WTC11 (cell line): ENCODE results near the gene FCHO1. TPM values are rescaled to one million over a fixed set of nuclear protein-coding genes. Genes with fewer than 3 reads are reported as not detected.

Experiments
- ATAC-seq: fragments of 200-7000 bp; cut with Tn5 transposase; 2 replicates; pipeline ENCODE4 v1.10.0; 2021; ENCODE audit warnings: mild to moderate bottlenecking, moderate library complexity
- CTCF ChIA-PET: fragments of 300-600 bp; sonication (Branson Sonifier 250); formaldehyde crosslinking; loops from one replicate; lab custom pipeline; 2021; ENCODE audit warnings: antibody characterized with exemption; lab: Charles Lee
- POLR2A ChIA-PET: fragments of 350-600 bp; sonication (Branson Sonifier 250); formaldehyde crosslinking; loops from one replicate; lab custom pipeline; 2021; ENCODE audit warnings: antibody characterized with exemption; lab: Charles Lee
- DNase-seq: peaks from one replicate; pipeline ENCODE4 v3.0.0; 2021; ENCODE audit warnings: low spot score
- H3K27ac Mint-ChIP-seq: 2 replicates; pipeline ENCODE4 v1.8.0; 2021; ENCODE audit warnings: mixed read lengths
- H3K27me3 Mint-ChIP-seq: 2 replicates; pipeline ENCODE4 v1.8.0; 2021; ENCODE audit warnings: low read depth, mild to moderate bottlenecking, moderate library complexity, mixed read lengths
- H3K36me3 Mint-ChIP-seq: 2 replicates; pipeline ENCODE4 v1.8.0; 2021; ENCODE audit warnings: mixed read lengths
- H3K4me1 Mint-ChIP-seq: 2 replicates; pipeline ENCODE4 v1.8.0; 2022; ENCODE audit warnings: mixed read lengths
- H3K4me3 Mint-ChIP-seq: 2 replicates; pipeline ENCODE4 v1.8.0; 2021; ENCODE audit warnings: mild to moderate bottlenecking, moderate library complexity, mixed read lengths
- H3K9me3 Mint-ChIP-seq: 2 replicates; pipeline ENCODE4 v1.8.0; 2021; ENCODE audit warnings: mixed read lengths
- CBFB ChIP-seq: sonication (generic); formaldehyde crosslinking; IDR thresholded peaks from 2 replicates; pipeline ENCODE4 v1.8.1; 2022; ENCODE audit warnings: mild to moderate bottlenecking, low read depth, missing genetic modification reagents
- E2F1 ChIP-seq: sonication (generic); formaldehyde crosslinking; IDR thresholded peaks from 2 replicates; pipeline ENCODE4 v1.8.0; 2022; ENCODE audit warnings: mild to moderate bottlenecking, missing genetic modification reagents
- EMX1 ChIP-seq: fragments of 250-450 bp; sonication (Bioruptor Pico); IDR thresholded peaks from 2 replicates; pipeline ENCODE4 v1.8.0; 2021; ENCODE audit warnings: mild to moderate bottlenecking
- FOXJ3 ChIP-seq: sonication (generic); formaldehyde crosslinking; IDR thresholded peaks from 2 replicates; pipeline ENCODE4 v1.9.0; 2021; ENCODE audit warnings: missing genetic modification reagents, mild to moderate bottlenecking, borderline replicate concordance
- GABPB1 ChIP-seq: sonication (generic); formaldehyde crosslinking; IDR thresholded peaks from 2 replicates; pipeline ENCODE4 v1.8.1; 2023; ENCODE audit warnings: mild to moderate bottlenecking, missing genetic modification reagents
- MXD4 ChIP-seq: fragments of 250-450 bp; sonication (Bioruptor Pico); IDR thresholded peaks from 2 replicates; pipeline ENCODE4 v1.8.0; 2021; ENCODE audit warnings: mild to moderate bottlenecking, moderate library complexity, borderline replicate concordance
- MYBL2 ChIP-seq: sonication (generic); formaldehyde crosslinking; IDR thresholded peaks from 2 replicates; pipeline ENCODE4 v1.8.1; 2023; ENCODE audit warnings: mild to moderate bottlenecking, moderate library complexity, missing genetic modification reagents
- NR2C2 ChIP-seq: sonication (generic); formaldehyde crosslinking; IDR thresholded peaks from 2 replicates; pipeline ENCODE4 v1.8.0; 2022; ENCODE audit warnings: mild to moderate bottlenecking, missing genetic modification reagents
- OVOL2 ChIP-seq: fragments of 250-450 bp; sonication (Bioruptor Pico); IDR thresholded peaks from 2 replicates; pipeline ENCODE4 v1.9.0; 2021; ENCODE audit warnings: mild to moderate bottlenecking, borderline replicate concordance
- TCF7 ChIP-seq: sonication (generic); formaldehyde crosslinking; IDR thresholded peaks from 2 replicates; pipeline ENCODE4 v1.8.0; 2022; ENCODE audit warnings: mild to moderate bottlenecking, low read depth, missing genetic modification reagents, moderate library complexity
- TEAD4 ChIP-seq: sonication (generic); formaldehyde crosslinking; IDR thresholded peaks from 2 replicates; pipeline ENCODE4 v1.8.0; 2022; ENCODE audit warnings: mild to moderate bottlenecking, missing genetic modification reagents
- ZNF138 ChIP-seq: sonication (generic); formaldehyde crosslinking; conservative IDR thresholded peaks from 2 replicates; pipeline ENCODE4 v1.8.1; 2022; ENCODE audit warnings: mild to moderate bottlenecking, moderate library complexity, missing genetic modification reagents
- ZNF512 ChIP-seq: sonication (generic); formaldehyde crosslinking; IDR thresholded peaks from 2 replicates; pipeline ENCODE4 v1.8.1; 2022; ENCODE audit warnings: missing genetic modification reagents, borderline replicate concordance
- total RNA-seq: library from RNA; stranded (reverse); gene quantifications from 3 replicates; pipeline ENCODE4 v1.2.3, GENCODE V29; 2021
- TF ChIP-seq, protein P1 (sequence below): sonication (generic); formaldehyde crosslinking; IDR thresholded peaks from 2 replicates; pipeline ENCODE4 v1.8.0; 2023; ENCODE audit warnings: missing genetic modification reagents, mild to moderate bottlenecking, borderline replicate concordance
- TF ChIP-seq, protein P2 (sequence below): sonication (generic); formaldehyde crosslinking; IDR thresholded peaks from 2 replicates; pipeline ENCODE4 v1.8.1; 2023; ENCODE audit warnings: mild to moderate bottlenecking, missing genetic modification reagents, borderline replicate concordance
- TF ChIP-seq, protein P3 (sequence below): fragments of 250-450 bp; sonication (Bioruptor Pico); conservative IDR thresholded peaks from 2 replicates; pipeline ENCODE4 v1.9.0; 2021; ENCODE audit warnings: mild to moderate bottlenecking

The FCHO1 gene
- total RNA-seq, 1 experiment from 2014 or later, result 26.8 TPM

DNA sequence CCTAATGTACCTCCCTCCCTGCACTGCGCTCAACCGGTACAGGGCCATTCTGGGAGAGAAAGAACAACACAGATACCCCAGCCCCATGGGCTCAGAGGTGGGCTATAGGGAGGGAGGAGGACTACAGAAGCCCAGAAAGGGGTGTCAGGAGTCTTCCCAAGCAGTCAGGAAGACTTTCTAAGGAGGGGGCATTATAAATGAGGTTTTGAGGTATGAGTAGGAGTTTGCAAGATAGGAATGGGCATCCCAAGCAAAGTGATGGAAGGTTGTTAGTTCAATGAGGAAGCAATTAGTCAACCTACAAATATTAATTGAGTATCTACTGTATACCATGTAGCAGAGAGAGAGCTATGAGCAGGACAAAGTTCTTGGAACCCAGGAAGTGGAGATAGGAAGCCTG is 37.4 kb downstream of the FCHO1 start:
- H3K4me1 Mint-ChIP-seq, result peaks cover 8% of the 10 kb centered on the region
- DNase-seq, result no peak
- no peak overlapping the region for H3K27ac Mint-ChIP-seq
- ATAC-seq, result no peak
- TF ChIP-seq EMX1 (no peak), FOXJ3 (no peak), OVOL2 (CRISPR knock-in tag) (no peak), E2F1 (CRISPR knock-in tag) (no peak), MXD4 (no peak), GABPB1 (no peak), CBFB (CRISPR knock-in tag) (no peak), TEAD4 (no peak), ZNF512 (CRISPR knock-in tag) (no peak)
- TF ChIP-seq, protein P1, sequence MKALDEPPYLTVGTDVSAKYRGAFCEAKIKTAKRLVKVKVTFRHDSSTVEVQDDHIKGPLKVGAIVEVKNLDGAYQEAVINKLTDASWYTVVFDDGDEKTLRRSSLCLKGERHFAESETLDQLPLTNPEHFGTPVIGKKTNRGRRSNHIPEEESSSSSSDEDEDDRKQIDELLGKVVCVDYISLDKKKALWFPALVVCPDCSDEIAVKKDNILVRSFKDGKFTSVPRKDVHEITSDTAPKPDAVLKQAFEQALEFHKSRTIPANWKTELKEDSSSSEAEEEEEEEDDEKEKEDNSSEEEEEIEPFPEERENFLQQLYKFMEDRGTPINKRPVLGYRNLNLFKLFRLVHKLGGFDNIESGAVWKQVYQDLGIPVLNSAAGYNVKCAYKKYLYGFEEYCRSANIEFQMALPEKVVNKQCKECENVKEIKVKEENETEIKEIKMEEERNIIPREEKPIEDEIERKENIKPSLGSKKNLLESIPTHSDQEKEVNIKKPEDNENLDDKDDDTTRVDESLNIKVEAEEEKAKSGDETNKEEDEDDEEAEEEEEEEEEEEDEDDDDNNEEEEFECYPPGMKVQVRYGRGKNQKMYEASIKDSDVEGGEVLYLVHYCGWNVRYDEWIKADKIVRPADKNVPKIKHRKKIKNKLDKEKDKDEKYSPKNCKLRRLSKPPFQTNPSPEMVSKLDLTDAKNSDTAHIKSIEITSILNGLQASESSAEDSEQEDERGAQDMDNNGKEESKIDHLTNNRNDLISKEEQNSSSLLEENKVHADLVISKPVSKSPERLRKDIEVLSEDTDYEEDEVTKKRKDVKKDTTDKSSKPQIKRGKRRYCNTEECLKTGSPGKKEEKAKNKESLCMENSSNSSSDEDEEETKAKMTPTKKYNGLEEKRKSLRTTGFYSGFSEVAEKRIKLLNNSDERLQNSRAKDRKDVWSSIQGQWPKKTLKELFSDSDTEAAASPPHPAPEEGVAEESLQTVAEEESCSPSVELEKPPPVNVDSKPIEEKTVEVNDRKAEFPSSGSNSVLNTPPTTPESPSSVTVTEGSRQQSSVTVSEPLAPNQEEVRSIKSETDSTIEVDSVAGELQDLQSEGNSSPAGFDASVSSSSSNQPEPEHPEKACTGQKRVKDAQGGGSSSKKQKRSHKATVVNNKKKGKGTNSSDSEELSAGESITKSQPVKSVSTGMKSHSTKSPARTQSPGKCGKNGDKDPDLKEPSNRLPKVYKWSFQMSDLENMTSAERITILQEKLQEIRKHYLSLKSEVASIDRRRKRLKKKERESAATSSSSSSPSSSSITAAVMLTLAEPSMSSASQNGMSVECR (CRISPR knock-in tag), result no peak
- H3K36me3 Mint-ChIP-seq, result peaks cover 7% of the 10 kb centered on the region
- CTCF ChIA-PET, result interaction anchor here (1.0 to 1.3 kb wide), 2 partner anchors 22 to 71 kb away, joined by 4 to 7 read pairs; partner anchors contain the start of gene RPL18A
- peaks cover 1% of the 10 kb centered on the region for H3K27me3 Mint-ChIP-seq
- H3K9me3 Mint-ChIP-seq, result no peaks in the 10 kb centered on the region
- no peak overlapping the region for H3K4me3 Mint-ChIP-seq
- POLR2A ChIA-PET, result no interaction called here

GRCh38 chr19:17790059-17790780 is 38.9 kb downstream of the FCHO1 start:
- peaks cover 3% of the 10 kb centered on the region for H3K36me3 Mint-ChIP-seq
- H3K4me1 Mint-ChIP-seq, result peaks cover 6% of the 10 kb centered on the region
- no peak overlapping the region for H3K27ac Mint-ChIP-seq
- POLR2A ChIA-PET, result no interaction called here
- ATAC-seq, result no peak
- H3K9me3 Mint-ChIP-seq, result no peaks in the 10 kb centered on the region
- no peak overlapping the region for H3K4me3 Mint-ChIP-seq
- CTCF ChIA-PET, result interaction anchor here (0.7 to 3.7 kb wide), 2 partner anchors 16 to 45 kb away, joined by 5 to 13 read pairs; no protein-coding TSS in a partner anchor
- peaks cover 14% of the 10 kb centered on the region for H3K27me3 Mint-ChIP-seq
- no peak for DNase-seq
- TF ChIP-seq ZNF138 (CRISPR knock-in tag), result no peak
- TF ChIP-seq OVOL2 (CRISPR knock-in tag), result no peak
- TF ChIP-seq TCF7 (CRISPR knock-in tag), result no peak
- TF ChIP-seq, protein P1 (CRISPR knock-in tag), result no peak
- no peak for TF ChIP-seq MYBL2 (CRISPR knock-in tag)
- TF ChIP-seq NR2C2 (CRISPR knock-in tag), result no peak
- TF ChIP-seq, protein P2, sequence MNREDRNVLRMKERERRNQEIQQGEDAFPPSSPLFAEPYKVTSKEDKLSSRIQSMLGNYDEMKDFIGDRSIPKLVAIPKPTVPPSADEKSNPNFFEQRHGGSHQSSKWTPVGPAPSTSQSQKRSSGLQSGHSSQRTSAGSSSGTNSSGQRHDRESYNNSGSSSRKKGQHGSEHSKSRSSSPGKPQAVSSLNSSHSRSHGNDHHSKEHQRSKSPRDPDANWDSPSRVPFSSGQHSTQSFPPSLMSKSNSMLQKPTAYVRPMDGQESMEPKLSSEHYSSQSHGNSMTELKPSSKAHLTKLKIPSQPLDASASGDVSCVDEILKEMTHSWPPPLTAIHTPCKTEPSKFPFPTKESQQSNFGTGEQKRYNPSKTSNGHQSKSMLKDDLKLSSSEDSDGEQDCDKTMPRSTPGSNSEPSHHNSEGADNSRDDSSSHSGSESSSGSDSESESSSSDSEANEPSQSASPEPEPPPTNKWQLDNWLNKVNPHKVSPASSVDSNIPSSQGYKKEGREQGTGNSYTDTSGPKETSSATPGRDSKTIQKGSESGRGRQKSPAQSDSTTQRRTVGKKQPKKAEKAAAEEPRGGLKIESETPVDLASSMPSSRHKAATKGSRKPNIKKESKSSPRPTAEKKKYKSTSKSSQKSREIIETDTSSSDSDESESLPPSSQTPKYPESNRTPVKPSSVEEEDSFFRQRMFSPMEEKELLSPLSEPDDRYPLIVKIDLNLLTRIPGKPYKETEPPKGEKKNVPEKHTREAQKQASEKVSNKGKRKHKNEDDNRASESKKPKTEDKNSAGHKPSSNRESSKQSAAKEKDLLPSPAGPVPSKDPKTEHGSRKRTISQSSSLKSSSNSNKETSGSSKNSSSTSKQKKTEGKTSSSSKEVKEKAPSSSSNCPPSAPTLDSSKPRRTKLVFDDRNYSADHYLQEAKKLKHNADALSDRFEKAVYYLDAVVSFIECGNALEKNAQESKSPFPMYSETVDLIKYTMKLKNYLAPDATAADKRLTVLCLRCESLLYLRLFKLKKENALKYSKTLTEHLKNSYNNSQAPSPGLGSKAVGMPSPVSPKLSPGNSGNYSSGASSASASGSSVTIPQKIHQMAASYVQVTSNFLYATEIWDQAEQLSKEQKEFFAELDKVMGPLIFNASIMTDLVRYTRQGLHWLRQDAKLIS, result no peak
- TF ChIP-seq, protein P3, sequence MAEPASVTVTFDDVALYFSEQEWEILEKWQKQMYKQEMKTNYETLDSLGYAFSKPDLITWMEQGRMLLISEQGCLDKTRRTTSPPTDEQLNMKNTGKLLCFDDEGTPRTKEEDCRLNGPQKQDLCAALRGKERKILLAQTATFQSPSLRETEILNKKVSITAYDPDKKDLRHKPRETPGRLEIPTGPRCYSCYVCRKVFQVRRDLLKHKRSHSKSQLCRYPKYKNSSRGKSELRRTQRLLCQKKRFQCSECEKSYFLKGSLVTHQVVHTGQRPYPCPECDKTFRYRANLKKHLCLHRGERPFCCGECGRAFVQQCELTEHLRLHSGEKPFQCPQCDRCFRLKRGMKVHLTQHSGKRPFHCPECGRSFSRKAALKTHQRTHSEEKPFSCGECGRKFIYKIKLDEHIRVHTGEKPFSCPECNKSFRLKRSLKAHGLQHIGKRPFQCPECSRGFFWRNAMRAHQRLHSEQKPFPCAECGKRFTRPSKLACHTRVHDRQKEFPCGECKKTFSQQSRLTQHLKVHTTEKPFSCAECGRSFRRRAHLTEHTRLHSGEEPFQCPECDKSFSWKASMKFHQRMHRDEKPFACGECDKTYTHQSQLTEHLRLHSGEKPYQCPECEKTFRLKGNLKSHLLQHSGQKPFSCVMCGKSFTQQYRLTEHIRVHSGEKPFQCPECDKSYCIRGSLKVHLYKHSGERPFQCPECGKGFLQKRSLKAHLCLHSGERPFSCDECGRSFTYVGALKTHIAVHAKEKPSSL, result no peak
